ENCODE results near the gene CFAP61. TPM values are rescaled to one million over a fixed set of nuclear protein-coding genes. Genes with fewer than 3 reads are reported as not detected.

Gene CFAP61
- total RNA-seq, 1 experiment from 2014 or later = 0.28 TPM

DNA sequence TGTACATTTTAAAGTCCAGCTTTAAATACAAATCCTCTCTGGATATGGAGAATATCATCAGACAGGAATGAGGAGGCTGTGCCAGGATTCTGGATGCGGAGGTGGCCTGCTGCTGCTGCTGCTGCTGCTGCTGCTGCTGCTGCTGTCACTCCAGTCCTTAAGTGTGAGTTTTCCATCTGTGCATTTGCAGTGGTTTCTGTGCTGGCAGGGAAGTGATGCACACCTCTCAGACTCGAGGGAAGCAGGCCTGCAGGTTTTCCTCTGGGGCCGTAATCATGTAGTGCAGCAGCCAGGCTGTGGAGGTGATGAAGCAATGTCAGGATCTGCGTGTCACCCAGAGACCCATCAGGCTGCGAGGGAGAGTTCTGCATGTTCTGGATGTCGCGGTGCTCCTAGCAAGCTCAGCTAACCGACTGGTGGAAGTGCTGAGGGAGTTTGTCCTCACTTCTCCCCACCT, 32.0 kb downstream of the CFAP61 start:
- no peak for DNase-seq (ENCODE audit: low read depth, low spot score)
- Histone ChIP-seq H3K27me3 (ENCODE audit: control insufficient read depth, insufficient read depth, low read length) (peaks cover 10% of the 10 kb centered on the region), H3K27ac (ENCODE audit: low read length) (no peak overlapping the region), H3K9me3 (ENCODE audit: control insufficient read depth, insufficient read depth, low read depth, low read length) (no peaks in the 10 kb centered on the region), H3K36me3 (ENCODE audit: control insufficient read depth, insufficient read depth, low read length) (no peaks in the 10 kb centered on the region), H3K4me1 (ENCODE audit: control insufficient read depth, insufficient read depth, low read length) (no peaks in the 10 kb centered on the region; the same call in 1 of the 2 replicates), H3K4me3 (ENCODE audit: low read depth in 2 of 2, low read length in 2 of 2) (no peak overlapping the region)
- no TSS peak for BruUV-seq (replicated peaks)
- no peak for ATAC-seq
- intact Hi-C loops (cut with micrococcal nuclease; ENCODE audit: unreplicated experiment) (loop anchor here (5.0 to 10.0 kb wide), 4 partner anchors 153 to 510 kb away; partner anchors contain the start of gene INSM1), in situ Hi-C loops (cut with HindIII; ENCODE audit: low pct_unique_long_range_greater_than_20kb, low sequenced_read_pairs) (no loop called here)
- TF ChIP-seq SIN3A (IDR thresholded peaks at IDR 0.05; ENCODE audit: borderline replicate concordance, insufficient read depth, low read depth, low read length) (no peak), POLR2AphosphoS5 (IDR thresholded peaks at IDR 0.05; ENCODE audit: low read depth, low read length) (no peak), CTCF (IDR thresholded peaks at IDR 0.05) (no peak), TCF7L2 (IDR thresholded peaks at IDR 0.05; ENCODE audit: low read depth, low read length) (no peak)
- TF ChIP-seq, protein P1, sequence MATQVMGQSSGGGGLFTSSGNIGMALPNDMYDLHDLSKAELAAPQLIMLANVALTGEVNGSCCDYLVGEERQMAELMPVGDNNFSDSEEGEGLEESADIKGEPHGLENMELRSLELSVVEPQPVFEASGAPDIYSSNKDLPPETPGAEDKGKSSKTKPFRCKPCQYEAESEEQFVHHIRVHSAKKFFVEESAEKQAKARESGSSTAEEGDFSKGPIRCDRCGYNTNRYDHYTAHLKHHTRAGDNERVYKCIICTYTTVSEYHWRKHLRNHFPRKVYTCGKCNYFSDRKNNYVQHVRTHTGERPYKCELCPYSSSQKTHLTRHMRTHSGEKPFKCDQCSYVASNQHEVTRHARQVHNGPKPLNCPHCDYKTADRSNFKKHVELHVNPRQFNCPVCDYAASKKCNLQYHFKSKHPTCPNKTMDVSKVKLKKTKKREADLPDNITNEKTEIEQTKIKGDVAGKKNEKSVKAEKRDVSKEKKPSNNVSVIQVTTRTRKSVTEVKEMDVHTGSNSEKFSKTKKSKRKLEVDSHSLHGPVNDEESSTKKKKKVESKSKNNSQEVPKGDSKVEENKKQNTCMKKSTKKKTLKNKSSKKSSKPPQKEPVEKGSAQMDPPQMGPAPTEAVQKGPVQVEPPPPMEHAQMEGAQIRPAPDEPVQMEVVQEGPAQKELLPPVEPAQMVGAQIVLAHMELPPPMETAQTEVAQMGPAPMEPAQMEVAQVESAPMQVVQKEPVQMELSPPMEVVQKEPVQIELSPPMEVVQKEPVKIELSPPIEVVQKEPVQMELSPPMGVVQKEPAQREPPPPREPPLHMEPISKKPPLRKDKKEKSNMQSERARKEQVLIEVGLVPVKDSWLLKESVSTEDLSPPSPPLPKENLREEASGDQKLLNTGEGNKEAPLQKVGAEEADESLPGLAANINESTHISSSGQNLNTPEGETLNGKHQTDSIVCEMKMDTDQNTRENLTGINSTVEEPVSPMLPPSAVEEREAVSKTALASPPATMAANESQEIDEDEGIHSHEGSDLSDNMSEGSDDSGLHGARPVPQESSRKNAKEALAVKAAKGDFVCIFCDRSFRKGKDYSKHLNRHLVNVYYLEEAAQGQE (IDR thresholded peaks at IDR 0.05; ENCODE audit: insufficient read depth in 1 of 2, low read depth in 2 of 2, low read length in 1 of 2) = no peak
- ChIA-PET POLR2A (interaction anchor here (0.5 kb wide), 1 partner anchor 327 kb away, joined by 6 read pairs; no protein-coding TSS in a partner anchor), CTCF (interaction anchor here (0.5 kb wide), 1 partner anchor 576 kb away, joined by 4 read pairs; no protein-coding TSS in a partner anchor)

GRCh38 chr20:20085071-20085470, 32.7 kb downstream of the CFAP61 start:
- no TSS peak for BruUV-seq (replicated peaks)
- no peak for DNase-seq (ENCODE audit: low read depth, low spot score)
- Histone ChIP-seq H3K9me3 (ENCODE audit: control insufficient read depth, insufficient read depth, low read depth, low read length) (no peaks in the 10 kb centered on the region), H3K36me3 (ENCODE audit: control insufficient read depth, insufficient read depth, low read length) (no peaks in the 10 kb centered on the region), H3K4me3 (ENCODE audit: low read depth in 2 of 2, low read length in 2 of 2) (no peak overlapping the region), H3K27ac (ENCODE audit: low read length) (no peak overlapping the region), H3K27me3 (ENCODE audit: control insufficient read depth, insufficient read depth, low read length) (peaks cover 6% of the 10 kb centered on the region), H3K4me1 (ENCODE audit: control insufficient read depth, insufficient read depth, low read length) (no peaks in the 10 kb centered on the region)
- in situ Hi-C loops (cut with HindIII; ENCODE audit: low pct_unique_long_range_greater_than_20kb, low sequenced_read_pairs) = no loop called here
- CTCF ChIA-PET = no interaction called here
- intact Hi-C loops (cut with micrococcal nuclease; ENCODE audit: unreplicated experiment) = loop anchor here (10.0 kb wide), 2 partner anchors 280 to 510 kb away; partner anchors contain the start of gene INSM1
- TF ChIP-seq TCF7L2 (IDR thresholded peaks at IDR 0.05; ENCODE audit: low read depth, low read length) (no peak), SIN3A (IDR thresholded peaks at IDR 0.05; ENCODE audit: borderline replicate concordance, insufficient read depth, low read depth, low read length) (no peak), CTCF (IDR thresholded peaks at IDR 0.05) (no peak), POLR2AphosphoS5 (IDR thresholded peaks at IDR 0.05; ENCODE audit: low read depth, low read length) (no peak)
- TF ChIP-seq, protein P1 (IDR thresholded peaks at IDR 0.05; ENCODE audit: insufficient read depth in 1 of 2, low read depth in 2 of 2, low read length in 1 of 2) = no peak
- POLR2A ChIA-PET = no interaction called here
- ATAC-seq = no peak
